GM18520 (cell line): Measurements from ENCODE around the gene MOB2.

Experiments used
- ATAC-seq: cut with Tn5 transposase; IDR thresholded peaks from one replicate; pipeline ENCODE4 v1.9.1; 2021; ENCODE audit not compliant: unreplicated experiment

The MOB2 gene

DNA sequence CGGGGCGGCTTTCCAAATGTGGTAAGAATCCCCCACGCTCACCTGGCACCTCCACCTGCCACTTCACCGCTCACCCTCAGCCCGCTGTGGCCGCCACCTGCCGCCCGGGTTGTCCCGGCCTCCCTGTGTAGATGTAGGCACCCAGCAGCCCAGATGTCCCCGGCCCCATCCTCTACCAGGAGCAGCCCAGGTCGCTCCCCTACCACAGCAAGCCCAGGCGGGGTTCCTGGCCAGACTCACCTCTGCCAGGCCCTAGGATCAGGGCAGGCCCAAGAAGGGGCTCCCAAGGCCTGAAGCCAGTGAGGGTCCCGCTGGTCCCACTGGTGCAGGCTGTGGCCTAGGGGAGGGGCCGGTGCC is 27.4 kb downstream of the MOB2 start:
- ATAC-seq, result no peak

GRCh38 chr11:1458340-1459218 is 28.0 kb downstream of the MOB2 start:
- no peak for ATAC-seq

- no peak for ATAC-seq
Measured at GRCh38 chr11:1457856-1458255, 28.7 kb downstream of the MOB2 start.

DNA sequence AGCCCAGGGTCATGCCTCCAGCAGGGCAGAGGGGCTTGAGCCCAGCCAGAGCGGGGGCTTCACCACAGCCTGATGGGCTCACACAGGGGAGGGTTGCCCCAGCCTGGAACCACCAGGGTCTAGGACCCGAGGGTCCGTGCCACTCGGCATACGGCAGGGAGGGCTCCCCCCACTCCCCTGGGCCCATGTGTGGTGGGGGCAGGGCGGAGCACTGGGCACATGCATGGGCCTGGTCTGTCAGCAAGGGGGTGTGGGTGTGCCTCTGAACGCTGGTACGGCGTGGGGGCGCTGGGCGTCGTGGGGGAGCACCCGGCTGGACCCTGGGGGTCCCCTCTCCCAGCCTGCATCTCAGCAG is 29.3 kb downstream of the MOB2 start:
- ATAC-seq, result no peak

DNA sequence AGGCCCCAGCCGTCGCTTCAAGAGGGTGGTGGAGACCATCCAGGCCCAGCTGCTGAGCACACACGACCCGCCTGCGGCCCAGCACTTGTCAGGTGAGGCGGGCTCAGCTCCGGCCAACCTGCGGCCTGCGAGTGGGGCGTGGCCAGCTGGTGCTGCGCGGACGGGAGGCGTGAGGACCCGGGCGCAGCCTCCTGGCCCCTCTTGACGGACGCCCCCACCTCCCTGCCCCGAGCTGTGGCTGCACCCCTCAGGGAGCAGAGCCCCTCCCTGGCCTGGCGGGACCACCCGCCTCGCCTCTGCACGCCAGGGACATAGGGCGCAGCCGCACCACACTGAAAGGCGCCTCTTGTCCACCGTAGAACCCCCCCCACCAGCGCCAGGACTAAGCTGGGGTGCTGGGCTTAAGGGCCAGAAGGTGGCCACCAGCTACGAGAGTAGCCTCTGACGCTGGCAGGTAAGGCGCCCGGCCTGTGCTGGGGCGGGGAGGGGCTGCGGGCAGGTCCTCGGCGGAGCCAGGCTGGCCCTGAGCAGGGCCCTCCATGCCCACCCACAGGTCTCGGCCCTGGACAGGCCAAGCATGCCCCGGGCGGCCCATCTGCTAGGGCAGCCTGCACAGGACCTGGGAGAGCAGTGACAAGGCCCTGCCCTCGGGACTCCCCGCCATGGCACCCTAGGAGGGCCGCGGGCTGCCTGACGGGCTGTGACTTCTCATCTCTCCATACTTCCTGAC is 29.8 kb downstream of the MOB2 start:
- no peak for ATAC-seq

- ATAC-seq, result no peak
Measured at GRCh38 chr11:1456176-1456575, 30.4 kb downstream of the MOB2 start.

- ATAC-seq, result no peak
Measured at GRCh38 chr11:1455763-1456060, 30.9 kb downstream of the MOB2 start.

DNA sequence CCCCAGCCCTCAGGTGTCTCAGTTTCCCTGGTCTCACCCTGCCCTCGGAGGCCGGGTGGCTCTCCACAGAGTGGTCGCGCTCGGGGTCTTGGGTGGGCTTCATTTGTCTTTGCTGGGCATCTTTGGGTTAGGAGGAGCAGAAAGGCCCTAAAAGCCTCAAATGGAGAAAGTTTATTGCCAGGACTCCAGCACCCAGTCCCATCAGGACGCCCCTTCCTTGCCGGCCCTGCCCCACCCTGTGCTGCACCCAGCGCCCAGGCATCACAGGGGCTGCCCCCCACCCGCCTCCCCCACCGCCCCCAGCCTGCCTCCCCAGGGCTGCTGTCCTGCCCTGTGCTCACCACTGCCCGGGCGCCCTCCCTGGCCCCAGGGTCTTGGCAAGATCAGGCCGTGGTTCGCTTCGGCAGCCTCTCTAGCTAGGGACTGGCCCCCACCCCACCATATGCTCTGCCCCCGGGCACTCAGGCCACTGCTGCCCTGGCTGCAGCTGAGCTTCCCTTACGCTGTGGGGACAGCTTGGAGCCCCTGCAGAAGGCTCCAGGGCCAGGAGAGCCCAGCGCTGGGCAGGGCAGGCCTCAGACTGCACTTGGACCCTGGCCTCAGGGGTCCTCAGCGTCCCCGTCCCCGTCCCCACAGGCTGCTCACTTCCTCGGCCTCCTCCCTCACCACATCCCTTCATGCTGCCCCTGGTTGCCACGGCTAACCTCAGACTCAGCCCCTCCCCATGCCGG is 31.4 kb downstream of the MOB2 start:
- no peak for ATAC-seq

GRCh38 chr11:1454576-1454975 is 32.0 kb downstream of the MOB2 start:
- ATAC-seq, result no peak

DNA sequence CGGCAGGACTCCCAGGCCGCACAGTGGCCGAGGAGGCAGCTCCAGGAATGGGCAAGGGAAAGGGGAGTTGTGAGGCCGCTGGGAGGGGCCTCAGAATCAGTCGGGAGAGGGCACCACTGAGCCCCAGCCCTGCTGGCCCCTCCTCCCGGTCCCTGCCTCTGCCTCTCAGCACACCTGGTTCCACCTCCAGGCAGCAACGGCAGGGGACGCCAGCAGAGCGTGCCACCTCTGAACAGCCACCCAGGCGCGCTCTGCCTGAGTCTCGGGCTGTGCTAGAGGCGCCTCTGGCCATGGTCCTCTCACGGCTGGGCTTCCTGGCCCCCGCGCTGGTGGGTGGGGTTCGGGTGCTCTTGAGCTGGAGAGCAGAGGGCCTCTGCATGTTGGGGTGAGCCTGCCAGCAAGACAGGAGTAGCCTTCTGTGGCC is 33.0 kb downstream of the MOB2 start:
- no peak for ATAC-seq

- ATAC-seq, result no peak
Measured at GRCh38 chr11:1452744-1453143, 33.8 kb downstream of the MOB2 start.

DNA sequence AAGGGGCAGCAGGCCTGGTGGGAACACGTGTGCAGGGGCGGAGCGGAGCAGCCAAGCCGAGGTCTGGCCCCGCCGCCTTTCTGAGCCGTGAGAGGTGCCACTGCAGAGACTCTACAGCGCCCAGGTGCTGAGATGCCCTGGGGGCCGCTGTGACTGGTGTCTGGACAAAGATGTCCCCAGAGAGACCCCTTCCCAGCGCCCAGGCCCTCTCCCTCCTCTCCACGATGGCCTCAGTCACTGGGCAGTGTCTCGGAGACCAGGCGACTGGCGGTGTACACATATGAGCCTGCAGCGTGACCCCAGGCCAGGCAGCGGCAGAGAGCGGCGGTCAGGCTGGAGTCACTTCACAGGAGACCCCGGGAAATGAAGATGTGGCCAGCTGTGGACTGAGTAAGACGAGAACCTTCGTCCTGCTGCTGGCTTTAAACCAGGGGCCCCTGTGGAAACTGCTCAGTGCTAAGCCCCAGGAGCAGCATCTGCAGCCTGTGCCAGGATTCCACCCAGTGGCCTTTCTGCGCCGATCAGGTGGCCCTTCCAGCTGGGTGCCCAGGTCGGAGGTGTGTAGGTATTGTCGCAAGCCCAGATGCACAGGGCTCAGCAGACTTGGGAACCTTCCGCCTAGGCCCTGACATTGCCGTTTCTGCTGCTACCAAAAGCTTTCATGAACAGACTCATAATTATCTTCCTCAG is 34.7 kb downstream of the MOB2 start:
- ATAC-seq, result no peak

DNA sequence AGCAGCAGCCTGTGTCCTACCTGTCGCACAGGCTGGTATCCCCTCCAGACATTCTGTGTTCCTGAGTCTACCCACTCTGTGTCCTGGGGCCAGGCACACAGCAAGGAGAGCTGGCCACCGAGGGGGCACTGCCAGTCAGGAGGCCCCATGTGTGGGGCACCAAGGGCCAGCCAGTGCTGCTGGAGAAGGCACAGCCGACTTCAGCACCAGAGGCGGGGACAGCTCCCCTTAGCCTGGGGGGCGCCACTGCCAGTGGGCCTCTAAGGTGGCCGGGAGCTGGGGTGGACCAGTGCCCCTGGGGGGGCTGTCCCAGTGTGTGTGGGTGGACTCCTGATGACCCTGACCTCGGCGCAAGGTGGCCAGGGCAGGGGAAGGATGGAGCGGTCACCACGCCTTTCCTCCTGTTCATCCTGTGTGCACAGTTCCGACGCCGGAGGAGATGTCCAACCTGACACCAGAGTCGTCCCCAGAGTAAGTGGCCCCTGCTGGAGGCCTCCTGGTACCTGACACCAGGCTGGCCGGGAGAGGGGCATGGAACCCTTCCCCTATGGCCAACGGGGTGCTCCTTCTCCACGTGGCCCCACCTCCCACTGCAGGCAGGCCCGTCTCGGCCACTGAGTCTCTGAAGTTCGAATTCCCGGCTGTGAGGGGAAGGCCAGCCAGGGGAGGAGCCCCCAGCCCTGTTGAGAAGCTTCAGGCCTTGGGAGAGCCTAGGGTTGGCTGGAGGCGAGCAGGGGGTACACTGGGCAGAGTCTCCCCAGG is 35.4 kb downstream of the MOB2 start:
- no peak for ATAC-seq

- no peak for ATAC-seq
Measured at GRCh38 chr11:1450344-1450875, 36.2 kb downstream of the MOB2 start.

DNA sequence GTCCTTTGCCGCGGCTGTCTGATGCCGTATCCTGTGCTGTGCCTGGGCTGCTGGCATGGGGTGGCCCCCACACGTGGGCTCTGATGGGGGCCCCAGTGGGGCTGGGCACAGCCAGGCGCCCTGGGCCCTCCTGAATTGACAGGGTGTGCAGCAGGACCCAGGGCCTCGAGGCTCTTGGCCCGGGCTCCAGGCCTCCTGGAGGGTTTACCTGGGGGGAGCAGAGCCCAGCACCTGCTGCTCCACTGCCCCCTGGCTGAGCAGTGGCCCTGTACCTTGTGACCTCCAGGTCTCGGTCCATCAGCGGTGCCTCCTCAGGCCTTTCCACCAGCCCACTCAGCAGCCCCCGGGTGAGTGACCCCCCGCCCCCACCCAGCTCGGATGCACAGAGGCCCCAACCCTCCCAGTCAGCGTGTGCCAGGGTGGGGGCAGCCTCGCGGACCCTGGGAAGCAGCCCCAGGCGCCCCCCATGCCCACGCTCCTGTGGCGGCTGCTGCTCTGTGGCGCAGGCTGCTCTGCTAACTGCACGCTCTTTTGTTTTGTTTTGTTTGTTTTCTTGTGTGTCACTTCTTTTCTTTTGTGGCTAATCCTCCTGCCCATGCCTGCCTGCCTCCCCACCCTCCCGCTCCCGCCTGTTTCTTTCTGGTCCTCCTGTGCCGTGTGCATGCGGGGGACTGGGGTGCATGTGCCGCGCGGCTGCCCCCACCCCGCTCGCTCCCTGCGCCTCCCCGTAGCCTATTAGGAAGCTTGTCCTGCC is 36.9 kb downstream of the MOB2 start:
- ATAC-seq, result no peak

- ATAC-seq, result no peak
Measured at GRCh38 chr11:1448882-1449281, 37.7 kb downstream of the MOB2 start.

DNA sequence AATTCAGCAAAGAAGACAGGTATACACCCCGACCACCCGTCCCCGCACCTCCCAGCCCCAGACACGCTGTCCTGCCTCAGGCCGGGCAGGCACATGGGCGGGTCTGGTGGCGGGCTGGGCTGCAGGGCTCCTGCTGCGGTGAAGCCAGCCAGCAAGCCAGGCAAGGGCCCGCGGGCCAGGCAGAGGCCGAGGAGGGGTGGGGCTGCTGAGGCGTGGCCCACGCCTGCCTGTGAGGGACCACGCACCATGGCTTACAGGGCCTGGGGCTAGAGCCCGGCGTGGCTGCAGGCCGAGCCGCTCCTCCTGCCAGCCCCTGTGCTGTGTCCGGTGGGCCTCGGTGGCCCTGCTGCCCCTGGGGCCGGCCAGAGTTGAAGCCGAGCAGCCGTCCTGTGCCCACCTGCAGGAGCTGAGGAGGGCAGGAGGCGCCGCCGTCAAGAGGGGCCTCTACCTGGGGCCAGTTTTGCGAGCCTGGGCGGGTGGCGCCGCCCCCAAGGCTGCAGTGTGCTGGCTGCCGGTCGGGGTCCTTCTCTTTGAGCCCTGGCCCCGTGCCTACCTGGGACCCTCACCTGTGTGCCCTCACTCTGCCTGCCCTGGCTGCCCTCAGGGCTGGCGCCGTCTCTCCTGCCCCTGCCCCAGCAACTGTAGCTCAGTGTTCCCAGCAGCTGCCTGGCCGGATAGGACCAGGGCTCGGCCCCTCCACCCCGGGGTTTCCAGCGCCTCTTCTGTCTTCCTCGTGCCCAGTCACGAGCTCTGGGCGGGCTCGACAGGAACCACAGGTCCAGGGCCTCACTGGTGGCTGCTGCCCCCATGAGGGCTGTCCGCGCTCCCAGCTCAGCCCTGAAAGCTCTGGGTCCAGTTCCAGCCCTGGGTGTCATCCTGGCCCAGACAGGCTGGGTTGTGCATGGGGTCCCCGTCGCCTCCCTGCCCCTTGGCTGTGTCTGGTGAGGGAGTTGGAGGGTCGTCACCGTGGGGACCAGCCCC is 38.4 kb downstream of the MOB2 start:
- no peak for ATAC-seq

DNA sequence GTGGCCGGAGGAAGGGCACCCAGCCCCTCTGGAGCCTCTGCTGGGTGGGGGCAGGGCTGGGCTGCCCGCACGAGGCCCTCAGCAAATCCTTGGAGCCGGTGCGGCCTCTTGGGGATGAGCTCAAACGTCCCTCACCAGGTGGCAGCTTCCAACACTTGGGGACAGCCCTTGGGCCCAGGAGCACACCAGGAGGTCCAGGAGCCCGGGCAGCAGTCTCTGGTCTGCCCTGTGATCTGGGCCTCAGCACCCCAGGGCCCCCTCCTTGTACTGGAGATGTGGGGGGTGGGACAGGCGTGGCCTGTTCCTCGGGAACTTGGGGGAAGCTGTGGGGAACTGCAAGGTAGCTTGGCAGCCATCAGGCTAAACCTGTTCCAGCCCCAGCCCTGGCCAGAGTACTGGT is 40.0 kb downstream of the MOB2 start:
- ATAC-seq, result no peak
